Measurements from ENCODE around the gene HERPUD1. TPM values are rescaled to one million over a fixed set of nuclear protein-coding genes. Genes with fewer than 3 reads are reported as not detected.

Gene HERPUD1
- total and polyA plus RNA-seq, 9 of the 15 experiments (the other 6 are each of a cell fraction or from before 2014, with no cell fraction given), result 14.2 to 60.7 (median 37.4) TPM

GRCh38 chr16:56943761-56944375, 11.9 kb downstream of the HERPUD1 start:
- 0 out of 2 replicates have a peak, but pooled peaks have one; percentile 4 for TF ChIP-seq ILF3 (IDR thresholded peaks at IDR 0.05; ENCODE audit: borderline replicate concordance)
- TF ChIP-seq POLR2H (tag; IDR thresholded peaks at IDR 0.05; ENCODE audit: low read depth), result 0 out of 2 replicates have a peak, but pooled peaks have one; percentile 15
- TF ChIP-seq HDAC2 (IDR thresholded peaks at IDR 0.05), result no peak
- peak; percentile 35; the same call in 1 of the 2 replicates for TF ChIP-seq ZBTB40 (IDR thresholded peaks at IDR 0.05)
- no peak for TF ChIP-seq ZBTB40 (CRISPR knock-in tag; IDR thresholded peaks at IDR 0.05)
- TF ChIP-seq ZNF224 (CRISPR knock-in tag; IDR thresholded peaks at IDR 0.05), result no peak
- no peaks in the 10 kb centered on the region for H3K9me1 ChIP-seq (ENCODE audit: control insufficient read depth, insufficient read depth, low read length)
- intact Hi-C loops (cut with micrococcal nuclease), result no loop called here
- H3K4me3 ChIP-seq, result no peak overlapping the region
- H3K9me3 ChIP-seq (replicated peaks; ENCODE audit: control insufficient read depth, insufficient read depth, low read depth, low read length), result no peaks in the 10 kb centered on the region
- CTCF ChIA-PET (ENCODE audit: low intra/inter-chr PET ratio), result no interaction called here
- ATAC-seq, result no peak
- no peak for DNase-seq (ENCODE audit: extremely low read depth in 1 of 4, low spot score in 3 of 4)
- H3K4me1 ChIP-seq (replicated peaks in 1 of 2; ENCODE audit: control insufficient read depth in 2 of 2, insufficient read depth in 2 of 2, low read length in 2 of 2), result no peaks in the 10 kb centered on the region
- H3K9ac ChIP-seq (ENCODE audit: insufficient read depth in 1 of 2, low read depth in 2 of 2, low read length in 2 of 2), result no peak overlapping the region
- H2AFZ ChIP-seq (ENCODE audit: low read depth, low read length), result no peak overlapping the region
- H3K79me2 ChIP-seq (ENCODE audit: control insufficient read depth, insufficient read depth, low read length), result no peaks in the 10 kb centered on the region
- H4K20me1 ChIP-seq (replicated peaks; ENCODE audit: control insufficient read depth, insufficient read depth, low read length), result peaks cover 6% of the 10 kb centered on the region; the same call in 1 of the 2 replicates
- POLR2A ChIA-PET, result interaction anchor here (1.3 to 8.4 kb wide), 3 partner anchors 11 to 18 kb away, joined by 3 to 102 read pairs (median 4); partner anchors contain the start of genes CETP and HERPUD1
- H3K4me2 ChIP-seq (ENCODE audit: insufficient read depth, low read length), result no peak overlapping the region
- 90% methylated on average over 6 of the region's 6 CpGs for WGBS (ENCODE audit: insufficient coverage, low coverage, missing lambda C conversion rate)
- H3K27ac ChIP-seq (ENCODE audit: extremely low read depth, low read depth, low read length), result no peak overlapping the region
- H3K36me3 ChIP-seq (ENCODE audit: control insufficient read depth, insufficient read depth, low read length), result peaks cover 63% of the 10 kb centered on the region
- no peaks in the 10 kb centered on the region for H3K27me3 ChIP-seq (ENCODE audit: control insufficient read depth in 2 of 2, insufficient read depth in 2 of 2, low read length in 2 of 2)
- FAIRE-seq, result no peak
- TSS peak; percentile 0 for BruUV-seq (replicated peaks)
- in situ Hi-C loops (cut with MboI), result no loop called here
